Chondrocyte (in vitro differentiated cells): ENCODE results near the gene KCTD21. TPM values are rescaled to one million over a fixed set of nuclear protein-coding genes. Genes with fewer than 3 reads are reported as not detected.

Experiments
- DNase-seq: peaks from one replicate; pipeline ENCODE4 v3.0.0; 2021; ENCODE audit warnings: mixed read lengths, low spot score
- H3K27ac Mint-ChIP-seq: one replicate; pipeline ENCODE4 v1.8.0; 2021; ENCODE audit warnings: mild to moderate bottlenecking, moderate library complexity, mixed read lengths; ENCODE audit not compliant: unreplicated experiment
- H3K27me3 Mint-ChIP-seq: 2 replicates; pipeline ENCODE4 v1.8.0; 2021; ENCODE audit warnings: low read depth, mixed read lengths
- H3K36me3 Mint-ChIP-seq: 2 replicates; pipeline ENCODE4 v1.8.0; 2021; ENCODE audit warnings: low read depth, mixed read lengths
- H3K4me1 Mint-ChIP-seq: 2 replicates; pipeline ENCODE4 v1.8.0; 2021; ENCODE audit warnings: low read depth, mild to moderate bottlenecking, mixed read lengths
- H3K4me3 Mint-ChIP-seq: one replicate; pipeline ENCODE4 v1.8.0; 2021; ENCODE audit warnings: mild to moderate bottlenecking, moderate library complexity, mixed read lengths; ENCODE audit not compliant: unreplicated experiment
- H3K9me3 Mint-ChIP-seq: 2 replicates; pipeline ENCODE4 v1.8.0; 2021; ENCODE audit warnings: low read depth, mixed read lengths
- total RNA-seq: library from RNA; stranded (reverse); gene quantifications from 3 replicates; pipeline ENCODE4 v1.2.1, GENCODE V29; 2021
- TF ChIP-seq, protein P1 (sequence below): fragments of 200-600 bp; sonication (generic); IDR thresholded peaks from 2 replicates; pipeline ENCODE4 v1.5.0; 2021; ENCODE audit warnings: antibody characterized with exemption, mild to moderate bottlenecking, moderate library complexity

Gene KCTD21
- total RNA-seq, 1 donor from 2014 or later = 15.2 TPM

DNA sequence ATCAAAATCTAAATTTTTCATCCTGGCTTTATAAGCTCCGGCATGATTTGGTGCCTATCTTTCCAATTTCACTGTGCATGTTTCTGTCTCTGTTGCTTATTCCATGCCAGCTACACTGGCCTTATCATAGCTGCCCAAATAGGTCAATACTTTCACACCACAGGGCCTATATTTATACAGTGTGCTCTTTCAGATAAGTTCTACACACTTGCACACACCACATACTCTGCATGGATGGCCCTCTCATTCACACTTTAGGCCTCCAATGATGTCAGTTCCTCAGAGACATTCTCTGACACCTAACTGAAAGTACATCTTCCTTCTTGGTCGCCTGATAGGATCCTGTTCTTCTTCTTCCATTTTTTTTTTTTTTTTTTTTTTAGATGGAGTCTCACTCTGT is 56.0 kb downstream of the KCTD21 start:
- Mint-ChIP-seq H3K36me3 (peaks cover 4% of the 10 kb centered on the region), H3K4me3 (no peak overlapping the region), H3K27ac (no peak overlapping the region), H3K27me3 (no peaks in the 10 kb centered on the region), H3K4me1 (peaks cover 1% of the 10 kb centered on the region), H3K9me3 (no peaks in the 10 kb centered on the region)
- no peak for DNase-seq
- TF ChIP-seq, protein P1, sequence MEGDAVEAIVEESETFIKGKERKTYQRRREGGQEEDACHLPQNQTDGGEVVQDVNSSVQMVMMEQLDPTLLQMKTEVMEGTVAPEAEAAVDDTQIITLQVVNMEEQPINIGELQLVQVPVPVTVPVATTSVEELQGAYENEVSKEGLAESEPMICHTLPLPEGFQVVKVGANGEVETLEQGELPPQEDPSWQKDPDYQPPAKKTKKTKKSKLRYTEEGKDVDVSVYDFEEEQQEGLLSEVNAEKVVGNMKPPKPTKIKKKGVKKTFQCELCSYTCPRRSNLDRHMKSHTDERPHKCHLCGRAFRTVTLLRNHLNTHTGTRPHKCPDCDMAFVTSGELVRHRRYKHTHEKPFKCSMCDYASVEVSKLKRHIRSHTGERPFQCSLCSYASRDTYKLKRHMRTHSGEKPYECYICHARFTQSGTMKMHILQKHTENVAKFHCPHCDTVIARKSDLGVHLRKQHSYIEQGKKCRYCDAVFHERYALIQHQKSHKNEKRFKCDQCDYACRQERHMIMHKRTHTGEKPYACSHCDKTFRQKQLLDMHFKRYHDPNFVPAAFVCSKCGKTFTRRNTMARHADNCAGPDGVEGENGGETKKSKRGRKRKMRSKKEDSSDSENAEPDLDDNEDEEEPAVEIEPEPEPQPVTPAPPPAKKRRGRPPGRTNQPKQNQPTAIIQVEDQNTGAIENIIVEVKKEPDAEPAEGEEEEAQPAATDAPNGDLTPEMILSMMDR = no peak

DNA sequence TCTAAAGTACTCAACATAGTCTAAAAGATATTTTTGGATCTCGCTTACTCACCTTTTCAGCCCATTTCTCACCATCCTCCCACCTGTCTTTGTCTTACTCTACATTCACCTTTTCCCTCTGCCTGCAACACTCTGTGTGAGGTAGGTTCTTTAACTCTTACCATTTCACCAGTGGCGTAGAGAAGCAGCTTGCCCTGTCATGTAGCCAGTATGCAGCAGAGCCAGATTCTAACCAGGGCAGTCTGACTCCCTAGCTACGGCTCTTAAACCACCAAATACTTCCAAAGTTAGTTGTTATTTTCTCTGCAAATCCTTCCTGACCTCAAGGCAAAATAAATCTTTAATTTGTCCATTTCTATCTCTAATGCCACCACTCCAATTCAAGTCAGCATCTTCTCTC is 56.5 kb downstream of the KCTD21 start:
- no peaks in the 10 kb centered on the region for H3K9me3 Mint-ChIP-seq
- H3K4me3 Mint-ChIP-seq = no peak overlapping the region
- peaks cover 4% of the 10 kb centered on the region for H3K36me3 Mint-ChIP-seq
- no peaks in the 10 kb centered on the region for H3K4me1 Mint-ChIP-seq
- TF ChIP-seq, protein P1 = no peak
- H3K27ac Mint-ChIP-seq = no peak overlapping the region
- H3K27me3 Mint-ChIP-seq = no peaks in the 10 kb centered on the region
- no peak for DNase-seq

DNA sequence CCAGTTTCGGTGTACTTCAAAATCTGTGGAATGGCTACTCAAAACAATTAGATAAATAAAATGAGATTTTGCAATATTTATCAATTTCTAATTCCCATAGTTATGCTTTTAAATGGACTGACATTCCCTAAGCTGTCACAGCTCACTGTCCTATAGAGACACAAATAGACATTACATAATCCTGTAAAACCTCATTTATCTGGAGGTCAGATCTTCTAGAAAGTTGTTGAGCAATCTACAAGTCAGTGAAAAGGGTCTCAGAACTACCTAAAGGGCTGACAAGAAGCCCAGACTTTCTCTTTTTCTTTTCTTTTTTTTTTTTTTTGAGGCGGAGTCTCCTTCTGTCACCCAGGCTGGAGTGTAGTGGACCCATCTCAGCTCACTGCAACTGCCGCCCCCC is 61.0 kb downstream of the KCTD21 start:
- Mint-ChIP-seq H3K4me1 (no peaks in the 10 kb centered on the region), H3K27me3 (no peaks in the 10 kb centered on the region), H3K9me3 (no peaks in the 10 kb centered on the region), H3K4me3 (no peak overlapping the region), H3K36me3 (peaks cover 2% of the 10 kb centered on the region), H3K27ac (no peak overlapping the region)
- DNase-seq = no peak
- TF ChIP-seq, protein P1 = no peak

Other genes with a start within 250 kb of the KCTD21 start
- gene INTS4, start 194.0 kb downstream of the KCTD21 start, total RNA-seq = 26.9 to 34.1 TPM (median 27.8 TPM) in 3 replicates
- gene KCTD14, start 165.3 kb downstream of the KCTD21 start, total RNA-seq = 0.36 to 0.48 TPM (median 0.47 TPM) in 3 replicates
- not detected in 3 replicates for gene THRSP, start 124.8 kb downstream of the KCTD21 start, total RNA-seq
- gene NDUFC2, start 108.8 kb downstream of the KCTD21 start, total RNA-seq = 172 to 185 TPM (median 175 TPM) in 3 replicates
- gene ALG8, start 49.0 kb downstream of the KCTD21 start, total RNA-seq = 28.7 to 48.5 TPM (median 30.1 TPM) in 3 replicates
- gene USP35, start 293 bp upstream of the KCTD21 start, total RNA-seq = 14.0 to 14.5 TPM (median 14.0 TPM) in 3 replicates
- gene GAB2, start 229.2 kb upstream of the KCTD21 start, total RNA-seq = 10.9 to 12.3 TPM (median 12.2 TPM) in 3 replicates